Esophagus squamous epithelium (tissue), 5 donors: ENCODE data around the gene OR52I2. TPM values are rescaled to one million over a fixed set of nuclear protein-coding genes. Genes with fewer than 3 reads are reported as not detected.
A peak's percentile ranks its signal among the peaks of the same experiment; 100 is the strongest.

ENCODE experiments used
- DNase-seq: peaks from one replicate; lab custom pipeline; 2025; lab: John Stamatoyannopoulos, UW
- H3K27ac ChIP-seq, 4 donors: fragments of 200-600 bp; sonication (generic); one replicate each; pipeline ENCODE4 v1.5.1; 2016 to 2019; ENCODE audit warnings: mild to moderate bottlenecking in 1 of 4
- H3K27me3 ChIP-seq, 4 donors: fragments of 200-600 bp; sonication (generic); 1 replicate in 3 of 4; 2 replicates in 1 of 4; pipeline versions ENCODE4 v1.5.1 to v1.6.0; 2017 to 2021; ENCODE audit warnings: antibody characterized with exemption in 1 of 4
- H3K36me3 ChIP-seq, 3 donors: fragments of 200-600 bp; sonication (generic); one replicate each; pipeline ENCODE4 v1.5.1; 2016 to 2019
- H3K4me1 ChIP-seq, 3 donors: fragments of 200-600 bp; sonication (generic); one replicate each; pipeline ENCODE4 v1.5.1; 2017 to 2019
- H3K4me3 ChIP-seq, 4 donors: fragments of 200-600 bp; sonication (generic); 1 replicate in 3 of 4; 2 replicates in 1 of 4; pipeline ENCODE4 v1.5.1; 2016 to 2019; ENCODE audit warnings: mild to moderate bottlenecking in 2 of 4, moderate library complexity in 1 of 4
- H3K9me3 ChIP-seq, 3 donors: fragments of 200-600 bp; sonication (generic); one replicate each; pipeline ENCODE4 v1.5.1; 2016 to 2019
- POLR2A ChIP-seq, 4 donors: fragments of 450-650 bp; IDR thresholded peaks; one replicate each; pipeline ENCODE4 v1.6.1; 2017; ENCODE audit warnings: antibody characterized with exemption in 4 of 4, mild to moderate bottlenecking in 4 of 4, moderate library complexity in 3 of 4
- WGBS, 2 donors: methylation state at CpG; one replicate each; pipeline ENCODE4 v1.1.5; 2018; 5-methylcytosine and 5-hydroxymethylcytosine counted together
- intact Hi-C: fragments of 100-400 bp; cut with DNase I; formaldehyde crosslinking; loops from one replicate; pipeline ENCODE4 v1.15.0; 2022
- total RNA-seq, 4 donors: library from RNA; depleted of rRNA; stranded (reverse); fragments of >200 nt; gene quantifications; one replicate each; pipeline ENCODE4 v1.1.0, GENCODE V29; 2016
- TF ChIP-seq, protein P1 (sequence below), 6 experiments: fragments of 450-650 bp in 4 of 6; fragments of 200-600 bp in 2 of 6; sonication (generic) in 2 of 6; IDR thresholded peaks; one replicate each; pipeline ENCODE4 v1.5.1; 2016 to 2019; ENCODE audit warnings: antibody characterized with exemption in 6 of 6, mild to moderate bottlenecking in 4 of 6, moderate library complexity in 4 of 6
- donor health status: DM: yes; HTN: yes; CAD: no.

OR52I2 gene
- total RNA-seq, 4 donors from 2014 or later = not detected

- H3K27ac ChIP-seq = no peak overlapping the region
- no peaks in the 10 kb centered on the region for H3K36me3 ChIP-seq
- peaks cover 0 to 8% (median 0%) of the 10 kb centered on the region in 4 donors for H3K27me3 ChIP-seq
- no peaks in the 10 kb centered on the region for H3K4me1 ChIP-seq
- DNase-seq = no peak
- intact Hi-C loops = no loop called here
- no peaks in the 10 kb centered on the region for H3K9me3 ChIP-seq
- H3K4me3 ChIP-seq = no peak overlapping the region
- TF ChIP-seq POLR2A (IDR thresholded peaks at IDR 0.05) = no peak
- TF ChIP-seq, protein P1, sequence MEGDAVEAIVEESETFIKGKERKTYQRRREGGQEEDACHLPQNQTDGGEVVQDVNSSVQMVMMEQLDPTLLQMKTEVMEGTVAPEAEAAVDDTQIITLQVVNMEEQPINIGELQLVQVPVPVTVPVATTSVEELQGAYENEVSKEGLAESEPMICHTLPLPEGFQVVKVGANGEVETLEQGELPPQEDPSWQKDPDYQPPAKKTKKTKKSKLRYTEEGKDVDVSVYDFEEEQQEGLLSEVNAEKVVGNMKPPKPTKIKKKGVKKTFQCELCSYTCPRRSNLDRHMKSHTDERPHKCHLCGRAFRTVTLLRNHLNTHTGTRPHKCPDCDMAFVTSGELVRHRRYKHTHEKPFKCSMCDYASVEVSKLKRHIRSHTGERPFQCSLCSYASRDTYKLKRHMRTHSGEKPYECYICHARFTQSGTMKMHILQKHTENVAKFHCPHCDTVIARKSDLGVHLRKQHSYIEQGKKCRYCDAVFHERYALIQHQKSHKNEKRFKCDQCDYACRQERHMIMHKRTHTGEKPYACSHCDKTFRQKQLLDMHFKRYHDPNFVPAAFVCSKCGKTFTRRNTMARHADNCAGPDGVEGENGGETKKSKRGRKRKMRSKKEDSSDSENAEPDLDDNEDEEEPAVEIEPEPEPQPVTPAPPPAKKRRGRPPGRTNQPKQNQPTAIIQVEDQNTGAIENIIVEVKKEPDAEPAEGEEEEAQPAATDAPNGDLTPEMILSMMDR (IDR thresholded peaks at IDR 0.05) = no peak
Observed at GRCh38 chr11:4615856-4616444, 34.4 kb downstream of the OR52I2 start.

- no peaks in the 10 kb centered on the region for H3K9me3 ChIP-seq
- DNase-seq = no peak
- H3K4me3 ChIP-seq = no peak overlapping the region
- no peaks in the 10 kb centered on the region for H3K4me1 ChIP-seq
- peaks cover 0 to 8% (median 0%) of the 10 kb centered on the region in 4 donors for H3K27me3 ChIP-seq
- TF ChIP-seq, protein P1 (IDR thresholded peaks at IDR 0.05) = no peak
- TF ChIP-seq POLR2A (IDR thresholded peaks at IDR 0.05) = no peak
- no peaks in the 10 kb centered on the region for H3K36me3 ChIP-seq
- intact Hi-C loops = no loop called here
- H3K27ac ChIP-seq = no peak overlapping the region
- 75% methylated on average over 9 of the region's 9 CpGs for WGBS, 2 donors
Observed at GRCh38 chr11:4619514-4619913, 38.0 kb downstream of the OR52I2 start.

DNA sequence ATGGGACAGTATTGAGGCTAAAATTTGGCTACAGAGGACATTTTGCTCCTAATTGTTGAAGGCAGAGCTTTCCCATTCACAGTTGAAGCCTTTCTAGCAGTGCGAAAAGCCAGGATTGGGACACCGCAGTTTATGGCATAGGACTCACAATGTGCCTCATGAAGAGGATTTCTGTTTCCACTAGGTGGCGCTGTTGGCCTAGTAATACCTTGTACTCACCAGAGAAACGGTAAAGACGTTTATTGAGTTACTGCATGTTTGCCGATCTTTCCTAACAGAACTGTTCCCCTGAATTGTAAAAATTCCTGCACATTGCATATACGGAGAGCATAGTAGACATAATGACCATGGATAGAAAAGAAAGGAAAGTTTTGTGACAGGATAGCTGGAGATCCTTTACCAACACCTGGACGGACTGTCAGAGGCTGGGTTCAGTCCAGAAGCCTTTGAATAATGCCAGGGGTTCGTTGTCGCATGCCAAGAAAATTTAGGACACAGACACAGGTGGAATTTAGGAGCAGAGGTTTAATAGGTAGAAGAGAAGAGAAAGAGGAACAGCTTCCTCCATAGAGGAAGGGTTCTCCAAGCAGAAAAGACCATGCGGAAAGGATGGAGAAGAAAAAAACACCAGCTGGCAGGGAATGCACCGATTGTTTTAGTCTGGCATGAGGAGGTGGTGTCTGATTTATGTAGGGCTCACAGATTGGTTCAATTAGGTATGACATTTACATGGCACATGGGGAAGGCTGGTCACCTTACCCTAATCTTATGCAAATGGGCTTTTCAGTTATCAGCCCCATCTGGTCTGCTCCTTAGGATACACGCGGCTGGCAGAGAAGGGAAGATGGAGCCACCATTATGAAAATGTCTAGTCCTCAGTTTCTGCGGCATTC, 44.9 kb downstream of the OR52I2 start:
- Histone ChIP-seq H3K4me1 (no peaks in the 10 kb centered on the region), H3K9me3 (peaks cover 0 to 10% (median 0%) of the 10 kb centered on the region in 3 donors), H3K27me3 (peaks cover 0 to 7% (median 0%) of the 10 kb centered on the region in 4 donors), H3K27ac (no peak overlapping the region), H3K4me3 (no peak overlapping the region), H3K36me3 (no peaks in the 10 kb centered on the region)
- intact Hi-C loops = no loop called here
- TF ChIP-seq, protein P1 (IDR thresholded peaks at IDR 0.05) = peak in 5 of 6 experiments; percentile 48 to 70 (median 53)
- TF ChIP-seq POLR2A (IDR thresholded peaks at IDR 0.05) = no peak
- DNase-seq = no peak
- whole genome bisulfite sequencing, 2 donors = 41 to 46% methylated on average over 14 to 15 of the region's 15 CpGs

- intact Hi-C loops = loop anchor here (10.0 kb wide), 1 partner anchor 451 kb away; no protein-coding TSS in a partner anchor
Observed at GRCh38 chr11:4636136-4636535, 54.6 kb downstream of the OR52I2 start.

More at GRCh38 chr11:4636136-4636535, 54.6 kb downstream of the OR52I2 start:
- 69 to 70% methylated on average over 2 of the region's 2 CpGs for WGBS, 2 donors
- no peak for DNase-seq
- Histone ChIP-seq H3K4me1 (peaks cover 0 to 6% (median 4%) of the 10 kb centered on the region in 3 donors), H3K36me3 (no peaks in the 10 kb centered on the region), H3K4me3 (no peak overlapping the region), H3K27ac (no peak overlapping the region), H3K27me3 (peaks cover 0 to 12% (median 0%) of the 10 kb centered on the region in 4 donors), H3K9me3 (no peaks in the 10 kb centered on the region)
- TF ChIP-seq, protein P1 (IDR thresholded peaks at IDR 0.05) = no peak
- TF ChIP-seq POLR2A (IDR thresholded peaks at IDR 0.05) = no peak
